ENCODE results near the gene PLXNB3. TPM values are rescaled to one million over a fixed set of nuclear protein-coding genes. Genes with fewer than 3 reads are reported as not detected.

Gene PLXNB3
- polyA plus RNA-seq, 1 donor from 2014 or later, result 0.48 TPM

DNA sequence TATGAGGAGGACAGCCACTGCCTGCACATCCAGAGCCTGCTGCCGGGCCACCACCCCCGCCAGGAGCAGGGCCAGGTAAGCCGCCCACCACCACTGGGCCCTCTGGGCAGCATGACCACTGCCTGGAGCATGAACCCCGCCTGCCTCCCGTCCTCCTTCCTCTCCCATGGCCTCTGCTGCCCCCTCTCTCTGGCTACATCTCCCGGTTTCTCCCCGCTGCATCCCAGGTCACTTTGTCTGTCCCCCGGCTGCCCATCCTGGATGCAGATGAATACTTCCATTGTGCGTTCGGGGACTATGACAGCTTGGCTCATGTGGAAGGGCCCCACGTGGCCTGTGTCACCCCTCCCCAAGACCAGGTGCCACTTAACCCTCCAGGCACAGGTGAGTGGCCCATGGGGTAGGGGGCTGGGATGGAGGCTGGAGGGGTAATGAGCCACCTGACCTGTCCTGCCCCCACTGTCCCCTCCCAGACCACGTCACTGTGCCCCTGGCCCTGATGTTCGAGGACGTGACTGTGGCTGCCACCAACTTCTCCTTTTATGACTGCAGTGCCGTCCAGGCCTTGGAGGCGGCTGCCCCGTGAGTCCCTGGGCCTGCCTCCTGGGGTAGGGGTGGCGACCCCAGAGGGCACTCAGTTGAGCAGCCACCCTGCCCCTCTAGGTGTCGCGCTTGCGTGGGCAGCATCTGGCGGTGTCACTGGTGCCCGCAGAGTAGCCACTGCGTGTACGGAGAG lies 6.0 kb downstream of the PLXNB3 start:
- no peaks in the 10 kb centered on the region for H4K20me1 ChIP-seq (ENCODE audit: insufficient read depth)
- no peaks in the 10 kb centered on the region for H3K36me3 ChIP-seq (ENCODE audit: insufficient read depth, low read length)
- no peaks in the 10 kb centered on the region for H3F3A ChIP-seq (ENCODE audit: insufficient read depth, low read length, poor library complexity, severe bottlenecking)
- H3K4me3 ChIP-seq (ENCODE audit: low read length), result no peak overlapping the region
- no peak for TF ChIP-seq RAD21 (conservative IDR thresholded peaks at IDR 0.05)
- no peak for TF ChIP-seq CTCF (IDR thresholded peaks at IDR 0.05; ENCODE audit: poor library complexity, severe bottlenecking)
- TF ChIP-seq POLR2AphosphoS5 (IDR thresholded peaks at IDR 0.05), result no peak
- no peak for TF ChIP-seq EZH2 (IDR thresholded peaks at IDR 0.05; ENCODE audit: borderline replicate concordance, insufficient read depth, low read length, poor library complexity, severe bottlenecking)
- no peak for TF ChIP-seq SMC3 (conservative IDR thresholded peaks at IDR 0.05; ENCODE audit: poor library complexity)
- no peak for TF ChIP-seq TAF1 (IDR thresholded peaks at IDR 0.05; ENCODE audit: low read depth)
- TF ChIP-seq REST (IDR thresholded peaks at IDR 0.05; ENCODE audit: borderline replicate concordance), result no peak
- no peak for TF ChIP-seq MXI1 (conservative IDR thresholded peaks at IDR 0.05; ENCODE audit: poor library complexity, severe bottlenecking)
- TF ChIP-seq EP300 (conservative IDR thresholded peaks at IDR 0.05; ENCODE audit: poor library complexity, severe bottlenecking), result no peak
- no peaks in the 10 kb centered on the region for H3K9me2 ChIP-seq (ENCODE audit: insufficient read depth, low read length)
- no peak overlapping the region for H3K4me2 ChIP-seq (ENCODE audit: low read length)
- no peak overlapping the region for H3K9ac ChIP-seq (ENCODE audit: low read length)
- H2AFZ ChIP-seq (ENCODE audit: low read depth, low read length), result no peak overlapping the region
- H3K9me3 ChIP-seq (ENCODE audit: low read length), result no peaks in the 10 kb centered on the region
- H3K27ac ChIP-seq (ENCODE audit: low read length), result no peak overlapping the region
- no peaks in the 10 kb centered on the region for H3K27me3 ChIP-seq (ENCODE audit: insufficient read depth, low read depth, low read length)
- no peaks in the 10 kb centered on the region for H3K79me2 ChIP-seq (replicated peaks; ENCODE audit: insufficient read depth, low read length)

GRCh38 chrX:153770601-153771414 lies 6.8 kb downstream of the PLXNB3 start:
- Histone ChIP-seq H3K27me3 (ENCODE audit: insufficient read depth, low read depth, low read length) (no peaks in the 10 kb centered on the region), H3K27ac (ENCODE audit: low read length) (no peak overlapping the region)
- no peak for TF ChIP-seq REST (IDR thresholded peaks at IDR 0.05; ENCODE audit: borderline replicate concordance)
- no peak for TF ChIP-seq POLR2AphosphoS5 (IDR thresholded peaks at IDR 0.05)
- TF ChIP-seq EP300 (conservative IDR thresholded peaks at IDR 0.05; ENCODE audit: poor library complexity, severe bottlenecking), result no peak
- no peak for TF ChIP-seq RAD21 (conservative IDR thresholded peaks at IDR 0.05)
- TF ChIP-seq TAF1 (IDR thresholded peaks at IDR 0.05; ENCODE audit: low read depth), result no peak
- TF ChIP-seq CTCF (IDR thresholded peaks at IDR 0.05; ENCODE audit: poor library complexity, severe bottlenecking), result no peak
- TF ChIP-seq SMC3 (conservative IDR thresholded peaks at IDR 0.05; ENCODE audit: poor library complexity), result no peak
- no peak for TF ChIP-seq MXI1 (conservative IDR thresholded peaks at IDR 0.05; ENCODE audit: poor library complexity, severe bottlenecking)

More at GRCh38 chrX:153770601-153771414, 6.8 kb downstream of the PLXNB3 start:
- no peaks in the 10 kb centered on the region for H3K9me2 ChIP-seq (ENCODE audit: insufficient read depth, low read length)
- no peaks in the 10 kb centered on the region for H3K36me3 ChIP-seq (ENCODE audit: insufficient read depth, low read length)
- H3K9me3 ChIP-seq (ENCODE audit: low read length), result no peaks in the 10 kb centered on the region
- no peak overlapping the region for H3K9ac ChIP-seq (ENCODE audit: low read length)
- H2AFZ ChIP-seq (ENCODE audit: low read depth, low read length), result no peak overlapping the region
- no peaks in the 10 kb centered on the region for H4K20me1 ChIP-seq (ENCODE audit: insufficient read depth)
- H3K4me2 ChIP-seq (ENCODE audit: low read length), result no peak overlapping the region
- no peaks in the 10 kb centered on the region for H3F3A ChIP-seq (ENCODE audit: insufficient read depth, low read length, poor library complexity, severe bottlenecking)
- no peak overlapping the region for H3K4me3 ChIP-seq (ENCODE audit: low read length)
- no peaks in the 10 kb centered on the region for H3K79me2 ChIP-seq (replicated peaks; ENCODE audit: insufficient read depth, low read length)

Data from neural cell (in vitro differentiated cells).